ENCODE data around the gene SMG6.

The SMG6 gene

DNA sequence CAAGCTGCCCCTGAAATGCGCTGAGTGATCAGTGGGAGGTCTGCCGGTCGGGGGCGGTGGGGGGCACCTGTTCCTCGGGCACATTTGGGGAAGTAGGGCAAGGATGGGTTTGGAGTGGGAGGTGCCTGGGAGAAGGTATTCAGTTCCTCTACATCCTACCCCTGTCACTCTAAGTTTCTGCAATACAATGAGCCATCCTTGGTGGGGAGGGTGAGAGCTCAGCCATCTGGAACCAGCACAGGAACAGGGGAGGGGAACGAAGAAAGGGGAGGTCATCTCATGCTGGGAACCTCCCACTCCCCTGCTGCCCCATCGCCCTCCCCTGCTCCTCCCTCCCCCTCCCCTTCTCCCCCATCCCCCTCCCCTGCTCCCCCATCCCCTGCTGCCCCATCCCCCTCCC lies 269.4 kb downstream of the SMG6 start:
- Mint-ChIP-seq H3K9me3 (no peaks in the 10 kb centered on the region), H3K36me3 (ENCODE audit: low read depth) (peaks cover 7% of the 10 kb centered on the region), H3K27me3 (ENCODE audit: low read depth) (no peaks in the 10 kb centered on the region), H3K4me1 (ENCODE audit: low read depth) (peaks cover 9% of the 10 kb centered on the region), H3K27ac (no peak overlapping the region), H3K4me3 (no peak overlapping the region)
- DNase-seq (ENCODE audit: low spot score) = no peak

DNA sequence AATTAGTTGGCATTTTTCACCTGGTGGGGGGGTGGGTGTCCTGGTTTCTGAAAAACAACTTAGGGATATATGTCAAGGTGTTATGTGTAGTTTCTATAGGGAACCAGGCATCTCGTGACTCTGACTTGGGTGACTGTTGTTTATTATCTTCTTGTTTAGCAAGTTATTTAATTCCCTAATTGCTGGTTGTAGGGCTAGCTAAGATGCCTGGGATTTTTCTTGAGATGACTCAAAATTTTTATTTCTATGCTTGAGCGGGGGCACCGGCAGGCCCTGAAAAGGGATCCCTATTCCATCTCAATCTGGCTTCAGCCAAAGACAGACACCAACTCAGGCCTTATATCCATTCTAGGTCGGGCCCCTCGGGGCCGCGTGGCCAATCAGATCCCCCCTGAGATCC lies 270.4 kb downstream of the SMG6 start:
- Mint-ChIP-seq H3K27me3 (ENCODE audit: low read depth) (peaks cover 9% of the 10 kb centered on the region), H3K9me3 (no peaks in the 10 kb centered on the region), H3K36me3 (ENCODE audit: low read depth) (peaks cover 7% of the 10 kb centered on the region), H3K4me1 (ENCODE audit: low read depth) (peaks cover 9% of the 10 kb centered on the region), H3K27ac (no peak overlapping the region), H3K4me3 (no peak overlapping the region)
- DNase-seq (ENCODE audit: low spot score) = no peak

- Mint-ChIP-seq H3K4me3 (peak overlapping the region; percentile 97), H3K27me3 (ENCODE audit: low read depth) (peaks cover 30% of the 10 kb centered on the region), H3K27ac (peak overlapping the region; percentile 81), H3K9me3 (no peaks in the 10 kb centered on the region), H3K4me1 (ENCODE audit: low read depth) (peaks cover 14% of the 10 kb centered on the region), H3K36me3 (ENCODE audit: low read depth) (peaks cover 4% of the 10 kb centered on the region)
- DNase-seq (ENCODE audit: low spot score) = peak; percentile 54
Observed at GRCh38 chr17:2030779-2031163, 272.8 kb downstream of the SMG6 start.

DNA sequence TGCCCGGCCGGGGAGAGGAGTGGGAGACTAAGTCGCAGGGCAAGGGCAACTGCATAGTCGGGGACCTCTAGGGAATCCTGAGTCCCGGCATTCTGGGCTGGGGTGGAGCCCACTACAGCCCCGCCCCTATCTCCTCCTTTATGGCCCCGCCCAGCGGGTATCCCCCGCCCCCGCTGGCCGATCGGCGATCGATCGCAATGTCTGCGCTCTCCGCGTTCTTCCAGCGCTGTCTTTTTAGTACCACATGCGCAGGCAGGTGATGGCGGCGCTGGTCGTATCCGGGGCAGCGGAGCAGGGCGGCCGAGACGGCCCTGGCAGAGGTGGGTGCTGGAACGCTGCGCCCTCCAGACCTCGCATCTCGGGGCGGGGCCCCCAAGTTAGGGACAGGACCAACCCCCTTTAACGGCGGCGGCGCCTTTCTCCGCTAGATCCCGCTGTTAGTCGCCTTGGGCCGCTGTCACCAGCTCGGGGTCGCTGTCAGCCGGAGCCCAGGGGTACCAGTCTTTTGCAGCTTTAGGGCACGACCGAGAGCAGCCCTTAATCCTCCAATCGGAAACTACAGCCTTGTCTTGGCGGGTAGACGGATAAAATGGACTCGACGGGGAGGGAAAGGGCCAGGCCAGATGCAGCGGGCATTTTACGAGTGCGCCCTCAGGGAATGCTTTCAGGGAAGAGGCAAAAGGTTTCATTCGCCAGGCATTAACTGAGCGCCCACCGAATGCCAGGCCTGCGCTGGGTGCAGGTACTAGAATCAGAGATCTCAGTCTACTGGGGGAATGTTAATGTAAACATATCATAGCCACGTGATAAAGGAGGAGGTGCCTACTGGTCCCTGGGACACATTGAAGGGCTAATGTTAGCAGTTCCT lies 273.4 kb downstream of the SMG6 start, which contains the start of gene DPH1:
Gene DPH1 (plus strand): TSS at position 243 of the 868 bp plus-strand sequence. CDS start 17 bp downstream, at position 260.
- Mint-ChIP-seq H3K27ac (peak within 1 kb of the TSS; percentile 81), H3K27me3 (ENCODE audit: low read depth) (peaks cover 35% of the 10 kb centered on the region), H3K4me1 (ENCODE audit: low read depth) (peaks cover 14% of the 10 kb centered on the region), H3K4me3 (peak within 1 kb of the TSS; percentile 97), H3K36me3 (ENCODE audit: low read depth) (peaks cover 4% of the 10 kb centered on the region), H3K9me3 (no peaks in the 10 kb centered on the region)
- peak; percentile 87 for DNase-seq (ENCODE audit: low spot score)

DNA sequence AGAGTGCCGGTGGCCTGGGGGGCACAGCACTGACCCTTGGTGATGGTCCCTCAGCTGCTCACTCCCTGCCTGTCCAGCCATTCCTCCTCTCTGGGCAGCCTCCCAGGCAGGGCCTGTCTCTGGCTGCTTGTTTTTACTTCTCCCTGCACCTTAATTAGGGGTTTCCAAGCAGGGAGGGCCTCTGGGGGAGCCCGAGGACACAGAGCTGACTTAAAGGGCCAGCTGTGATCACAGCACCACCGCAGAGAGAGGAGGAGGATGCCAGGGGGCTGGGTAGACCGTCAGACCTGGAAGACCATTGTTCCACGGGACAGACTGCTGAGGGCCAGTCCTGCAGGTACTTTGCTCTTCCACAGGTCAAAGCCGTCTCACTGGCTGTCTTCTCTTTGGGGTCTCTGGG lies 274.8 kb downstream of the SMG6 start:
- H3K36me3 Mint-ChIP-seq (ENCODE audit: low read depth) = peaks cover 4% of the 10 kb centered on the region
- H3K4me3 Mint-ChIP-seq = no peak overlapping the region
- peaks cover 38% of the 10 kb centered on the region for H3K27me3 Mint-ChIP-seq (ENCODE audit: low read depth)
- DNase-seq (ENCODE audit: low spot score) = no peak
- no peak overlapping the region for H3K27ac Mint-ChIP-seq
- H3K9me3 Mint-ChIP-seq = no peaks in the 10 kb centered on the region
- H3K4me1 Mint-ChIP-seq (ENCODE audit: low read depth) = peaks cover 15% of the 10 kb centered on the region

GRCh38 chr17:2028234-2028614 lies 275.4 kb downstream of the SMG6 start:
- no peak overlapping the region for H3K27ac Mint-ChIP-seq
- DNase-seq (ENCODE audit: low spot score) = no peak
- H3K27me3 Mint-ChIP-seq (ENCODE audit: low read depth) = peaks cover 42% of the 10 kb centered on the region
- H3K4me3 Mint-ChIP-seq = no peak overlapping the region
- peaks cover 4% of the 10 kb centered on the region for H3K36me3 Mint-ChIP-seq (ENCODE audit: low read depth)
- peaks cover 15% of the 10 kb centered on the region for H3K4me1 Mint-ChIP-seq (ENCODE audit: low read depth)
- H3K9me3 Mint-ChIP-seq = no peaks in the 10 kb centered on the region

DNA sequence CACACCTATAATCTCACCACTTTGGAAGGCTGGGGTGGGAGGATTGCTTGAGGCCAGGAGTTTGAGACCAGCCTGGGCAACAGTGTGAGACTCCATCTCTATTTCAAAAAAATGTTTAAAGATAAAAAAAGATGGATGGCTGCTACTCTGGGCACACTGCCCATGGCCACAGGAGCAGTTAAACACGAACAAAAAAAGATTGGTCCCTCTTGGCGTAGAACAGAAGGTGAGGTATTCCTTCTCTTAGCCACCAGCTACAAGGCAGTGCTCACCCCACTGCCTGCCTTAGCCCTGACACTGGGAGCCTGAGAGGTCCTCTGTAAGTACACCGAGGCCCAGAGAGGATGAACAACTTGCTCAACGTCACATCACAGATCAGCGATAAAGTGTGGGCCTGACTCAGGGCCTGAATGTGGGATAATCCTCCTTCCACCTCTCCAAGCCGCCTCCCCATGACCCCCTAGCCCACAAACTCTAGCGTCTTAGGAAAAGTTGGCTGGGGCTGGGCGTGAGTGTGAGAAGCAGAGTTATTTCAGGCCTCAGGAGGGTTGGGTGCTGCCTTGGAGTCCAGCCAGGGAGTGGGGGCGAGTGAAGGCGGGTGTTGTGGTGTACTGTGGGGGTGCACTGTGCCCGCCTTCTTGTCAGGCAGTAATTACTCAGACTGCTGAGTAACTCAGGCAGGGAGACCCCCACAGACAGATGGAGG lies 275.9 kb downstream of the SMG6 start:
- H3K4me3 Mint-ChIP-seq = no peak overlapping the region
- H3K4me1 Mint-ChIP-seq (ENCODE audit: low read depth) = peaks cover 15% of the 10 kb centered on the region
- peaks cover 4% of the 10 kb centered on the region for H3K36me3 Mint-ChIP-seq (ENCODE audit: low read depth)
- DNase-seq (ENCODE audit: low spot score) = no peak
- no peaks in the 10 kb centered on the region for H3K9me3 Mint-ChIP-seq
- no peak overlapping the region for H3K27ac Mint-ChIP-seq
- peaks cover 47% of the 10 kb centered on the region for H3K27me3 Mint-ChIP-seq (ENCODE audit: low read depth)

- H3K4me3 Mint-ChIP-seq = peak overlapping the region; percentile 73
- H3K27ac Mint-ChIP-seq = no peak overlapping the region
- peaks cover 4% of the 10 kb centered on the region for H3K36me3 Mint-ChIP-seq (ENCODE audit: low read depth)
- H3K9me3 Mint-ChIP-seq = no peaks in the 10 kb centered on the region
- H3K27me3 Mint-ChIP-seq (ENCODE audit: low read depth) = peaks cover 58% of the 10 kb centered on the region
- H3K4me1 Mint-ChIP-seq (ENCODE audit: low read depth) = peaks cover 13% of the 10 kb centered on the region
- no peak for DNase-seq (ENCODE audit: low spot score)
Observed at GRCh38 chr17:2025622-2026309, 277.8 kb downstream of the SMG6 start.

DNA sequence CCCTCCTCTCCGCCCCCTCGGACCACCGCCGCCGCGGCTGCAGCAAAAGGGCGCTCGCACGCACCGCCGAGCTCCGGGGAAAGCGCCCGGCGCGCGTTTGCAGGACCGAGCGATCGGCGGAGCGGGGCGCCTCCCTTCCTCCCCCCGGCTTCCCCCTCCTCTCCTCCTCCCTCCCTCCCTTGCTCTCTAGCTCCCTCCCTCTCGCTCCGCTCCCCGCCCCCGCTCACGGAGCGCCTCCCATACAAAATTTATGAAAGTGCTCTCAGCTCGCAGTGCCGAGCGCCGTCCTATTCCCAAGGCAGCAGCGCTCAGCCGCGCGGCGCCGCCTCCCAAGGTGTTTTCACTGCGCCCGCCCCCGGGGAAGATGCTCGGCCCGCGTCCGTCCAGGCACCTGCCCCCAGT lies 278.4 kb downstream of the SMG6 start, which contains the start of gene RTN4RL1:
Gene RTN4RL1 (minus strand): TSS at position 115 of the 402 bp plus-strand sequence. CDS start 469 bp downstream, outside the sequence.
- H3K36me3 Mint-ChIP-seq (ENCODE audit: low read depth) = peaks cover 4% of the 10 kb centered on the region
- H3K27me3 Mint-ChIP-seq (ENCODE audit: low read depth) = peaks cover 61% of the 10 kb centered on the region
- H3K4me1 Mint-ChIP-seq (ENCODE audit: low read depth) = peaks cover 10% of the 10 kb centered on the region
- H3K4me3 Mint-ChIP-seq = peak within 1 kb of the TSS; percentile 73
- H3K27ac Mint-ChIP-seq = no peak within 1 kb of the TSS
- H3K9me3 Mint-ChIP-seq = no peaks in the 10 kb centered on the region
- peak; percentile 62 for DNase-seq (ENCODE audit: low spot score)

- peaks cover 66% of the 10 kb centered on the region for H3K27me3 Mint-ChIP-seq (ENCODE audit: low read depth)
- DNase-seq (ENCODE audit: low spot score) = no peak
- H3K4me3 Mint-ChIP-seq = peak overlapping the region; percentile 15
- peaks cover 10% of the 10 kb centered on the region for H3K4me1 Mint-ChIP-seq (ENCODE audit: low read depth)
- H3K36me3 Mint-ChIP-seq (ENCODE audit: low read depth) = peaks cover 4% of the 10 kb centered on the region
- H3K9me3 Mint-ChIP-seq = no peaks in the 10 kb centered on the region
- H3K27ac Mint-ChIP-seq = no peak overlapping the region
Observed at GRCh38 chr17:2024572-2025219, 278.9 kb downstream of the SMG6 start.

DNA sequence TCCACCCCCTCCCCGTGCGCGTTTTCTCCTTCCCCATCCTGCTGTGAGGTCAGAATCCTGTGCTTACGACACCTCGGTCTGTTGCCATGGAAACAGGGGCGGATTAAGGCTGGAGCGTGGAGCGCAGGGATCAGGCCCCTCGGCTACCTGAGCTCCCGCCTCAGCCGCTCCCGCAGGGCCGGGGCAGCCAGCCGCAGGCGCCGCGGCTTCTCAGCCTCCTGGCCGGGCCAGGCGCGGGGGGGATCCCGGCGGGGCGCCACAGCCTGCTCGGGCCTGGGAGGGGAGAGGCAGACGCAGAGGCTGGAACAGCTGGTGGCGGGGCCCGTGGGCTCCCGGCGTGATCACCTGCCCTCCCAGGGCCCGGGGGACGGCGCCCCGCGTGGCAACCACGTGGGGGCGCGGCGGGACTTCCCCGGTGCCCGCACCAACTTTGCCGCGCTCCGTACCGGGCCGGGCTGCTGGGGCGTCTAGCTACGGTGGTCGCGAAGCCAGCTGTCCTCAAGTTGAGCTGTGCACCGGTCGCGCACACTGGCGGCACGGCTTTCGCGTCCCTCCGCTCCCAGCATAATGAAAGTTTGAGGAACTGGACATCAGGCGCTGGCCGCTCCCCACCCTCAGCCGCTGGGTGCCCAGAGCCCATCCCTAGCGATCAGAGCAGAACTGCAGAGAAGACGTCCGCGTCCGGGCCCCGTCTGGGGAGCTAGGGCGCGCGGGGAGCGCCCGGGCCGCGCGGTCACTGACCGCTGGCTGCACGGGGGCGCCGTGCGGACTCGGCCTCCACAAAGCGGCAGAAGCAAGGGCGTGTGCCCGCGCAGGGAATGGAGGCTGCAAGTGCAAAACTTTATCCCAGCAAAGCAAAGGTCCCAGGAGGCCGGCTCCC lies 279.7 kb downstream of the SMG6 start:
- Mint-ChIP-seq H3K4me1 (ENCODE audit: low read depth) (peaks cover 8% of the 10 kb centered on the region), H3K4me3 (peak overlapping the region; percentile 50), H3K9me3 (no peaks in the 10 kb centered on the region), H3K36me3 (ENCODE audit: low read depth) (peaks cover 4% of the 10 kb centered on the region), H3K27me3 (ENCODE audit: low read depth) (peaks cover 70% of the 10 kb centered on the region), H3K27ac (no peak overlapping the region)
- no peak for DNase-seq (ENCODE audit: low spot score)

GRCh38 chr17:2023256-2023655 lies 280.3 kb downstream of the SMG6 start:
- no peak for DNase-seq (ENCODE audit: low spot score)
- Mint-ChIP-seq H3K4me3 (no peak overlapping the region), H3K27ac (no peak overlapping the region), H3K27me3 (ENCODE audit: low read depth) (peaks cover 68% of the 10 kb centered on the region), H3K9me3 (no peaks in the 10 kb centered on the region), H3K36me3 (ENCODE audit: low read depth) (peaks cover 4% of the 10 kb centered on the region), H3K4me1 (ENCODE audit: low read depth) (peaks cover 8% of the 10 kb centered on the region)
